ENCODE data around the gene DENND5B.
"Not testable (repeated sequence)": the region's sequence is repeated elsewhere in the genome, so short reads cannot be mapped to it uniquely, and the experiment has no call there.

Gene DENND5B

DNA sequence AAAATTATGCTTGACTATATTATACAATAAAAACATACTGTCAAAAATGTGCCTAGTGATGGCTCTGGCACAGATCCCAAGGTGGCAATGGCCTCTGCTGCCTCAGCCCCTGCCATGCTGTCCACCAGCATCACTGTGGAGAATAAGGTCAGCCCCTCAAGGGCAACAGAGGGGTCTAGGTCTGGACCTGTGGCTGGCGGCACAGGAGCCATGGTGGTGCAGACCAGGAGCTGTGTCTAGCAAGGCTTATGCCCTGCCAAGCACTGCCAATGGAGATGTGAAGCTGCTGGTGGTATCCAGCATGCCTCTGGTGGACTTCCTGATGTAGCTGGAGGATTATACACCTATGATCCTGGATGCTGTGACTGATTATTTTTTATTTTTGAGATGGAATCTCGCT, 125.9 kb downstream of the DENND5B start:
- no peak for DNase-seq

GRCh38 chr12:31460024-31460423, 130.9 kb downstream of the DENND5B start:
- no peak for DNase-seq

- no peak for DNase-seq
Observed at GRCh38 chr12:31456562-31456961, 134.4 kb downstream of the DENND5B start.

DNA sequence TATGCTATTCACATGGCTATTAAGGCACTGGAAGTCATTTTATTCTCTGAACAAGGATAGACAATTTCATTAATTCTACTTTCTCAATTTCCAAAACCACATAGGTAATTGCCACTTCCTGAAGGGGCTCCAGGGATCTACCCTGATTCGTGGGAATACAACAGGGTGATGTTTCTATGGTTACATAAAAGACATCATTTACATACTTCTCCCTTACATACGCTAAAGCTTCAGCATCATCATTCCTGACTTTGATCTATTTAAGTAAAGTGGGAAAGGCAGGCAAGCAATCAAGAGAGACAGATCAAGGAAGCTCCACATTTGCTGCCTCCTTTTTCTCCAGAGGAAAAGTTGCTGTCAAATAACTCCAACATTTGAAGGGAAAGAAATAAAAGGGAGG, 146.2 kb downstream of the DENND5B start:
- DNase-seq = no peak

- no peak for DNase-seq
Observed at GRCh38 chr12:31440586-31440985, 150.3 kb downstream of the DENND5B start.

GRCh38 chr12:31440134-31440533, 150.8 kb downstream of the DENND5B start:
- no peak for DNase-seq

GRCh38 chr12:31431721-31432240, 159.2 kb downstream of the DENND5B start:
- DNase-seq = no peak

GRCh38 chr12:31423405-31423804, 167.5 kb downstream of the DENND5B start:
- DNase-seq = no peak

DNA sequence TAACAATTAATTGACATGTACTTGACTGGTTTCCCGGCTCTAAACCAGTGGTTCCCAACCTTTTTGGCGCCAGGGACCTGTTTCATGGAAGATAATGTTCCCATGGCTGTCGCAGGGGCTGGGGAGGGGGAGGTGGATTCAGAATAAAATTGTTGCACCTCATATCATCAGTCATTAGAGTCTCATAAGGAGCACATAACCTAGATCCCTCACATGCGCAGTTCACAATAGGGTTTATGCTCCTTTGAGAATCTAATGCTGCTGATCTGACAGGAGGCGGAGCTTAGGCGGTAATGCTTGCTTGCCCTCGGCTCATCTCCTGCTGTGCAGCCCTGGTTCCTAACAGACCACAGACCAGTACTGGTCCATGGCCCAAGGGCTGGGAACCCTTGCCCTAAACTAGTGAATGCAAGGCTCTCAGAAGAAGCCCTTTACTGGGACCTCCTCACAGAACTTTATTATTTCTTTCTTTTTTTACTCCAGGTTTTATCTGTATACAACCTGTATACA, 178.6 kb downstream of the DENND5B start:
- no peak for DNase-seq

GRCh38 chr12:31408763-31409162, 182.2 kb downstream of the DENND5B start:
- no peak for DNase-seq

- no peak for DNase-seq
Observed at GRCh38 chr12:31407562-31407961, 183.4 kb downstream of the DENND5B start.

DNA sequence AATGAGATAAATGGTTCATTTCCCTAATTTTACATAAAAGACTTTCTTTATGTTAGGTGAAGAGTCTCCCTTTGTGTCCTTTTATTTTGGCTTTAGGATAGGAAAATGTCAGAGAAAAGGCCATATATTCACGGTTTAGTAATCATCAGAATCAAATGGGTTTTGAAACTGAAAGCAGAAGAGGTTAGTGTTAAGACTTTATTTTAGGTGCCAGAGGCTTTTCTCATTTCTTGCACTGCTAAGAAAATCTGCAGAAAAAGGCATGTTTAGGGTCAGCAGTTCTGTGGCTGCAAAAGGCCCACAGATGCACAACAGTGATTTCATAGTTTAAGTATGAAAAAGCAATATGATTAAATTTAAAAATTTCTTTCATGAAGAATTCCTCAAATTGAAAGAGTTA, 184.6 kb downstream of the DENND5B start:
- DNase-seq = peak in 1 of 3 donors; percentile 4

GRCh38 chr12:31405021-31405420, 185.9 kb downstream of the DENND5B start:
- no peak for DNase-seq

DNA sequence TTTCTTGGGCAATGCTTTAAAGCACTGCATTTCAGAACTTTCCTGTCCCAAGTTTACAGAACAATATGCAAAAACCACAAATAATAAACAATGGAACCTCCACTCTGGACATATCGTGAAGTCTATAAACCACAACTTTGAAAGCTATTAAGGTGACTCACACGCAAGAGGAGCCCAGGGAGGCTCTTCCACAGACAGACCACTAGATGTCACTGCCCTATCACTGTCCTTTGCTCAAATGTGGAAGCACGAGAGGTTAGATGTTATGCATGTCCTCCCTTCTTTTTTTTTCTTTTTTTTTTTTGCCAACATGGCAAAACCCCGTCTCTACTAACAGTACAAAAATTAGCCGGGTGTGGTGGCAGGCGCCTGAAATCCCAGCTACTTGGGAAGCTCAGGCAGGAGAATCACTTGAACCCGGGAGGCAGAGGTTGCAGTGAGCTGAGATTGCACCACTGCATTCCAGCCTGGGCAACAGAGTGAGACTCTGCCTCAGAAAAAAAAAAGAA, 187.8 kb downstream of the DENND5B start:
- peak; percentile 79 to 89 (median 88) for DNase-seq

DNA sequence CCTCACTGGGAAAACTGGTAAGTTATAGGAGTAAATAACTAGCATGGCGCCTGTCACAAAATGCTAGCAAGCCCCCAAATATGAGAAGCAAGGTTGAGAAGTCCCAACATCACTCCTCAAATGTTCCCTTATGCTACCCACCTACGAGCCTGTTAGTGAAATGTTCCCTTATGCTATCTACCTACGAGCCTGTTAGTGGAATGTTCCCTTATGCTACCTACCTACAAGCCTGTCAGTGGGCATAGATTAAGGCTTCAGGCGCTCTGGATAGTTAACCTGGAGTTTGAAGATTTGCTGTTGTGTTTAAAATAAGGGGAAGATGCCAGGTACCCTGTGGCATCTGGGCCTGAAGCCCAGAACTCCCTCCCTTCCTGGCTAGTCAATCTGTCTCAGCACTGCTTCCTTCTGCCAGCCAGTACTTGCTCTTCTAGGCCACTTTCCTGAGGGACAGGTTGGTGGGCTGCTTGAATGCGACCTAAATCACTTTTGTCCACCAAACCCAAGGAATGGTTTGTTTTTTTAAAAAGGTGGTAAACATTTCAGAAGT, 197.9 kb downstream of the DENND5B start:
- DNase-seq = peak in 1 of 3 donors; percentile 11

- DNase-seq = no peak
Observed at GRCh38 chr12:31390991-31391390, 199.9 kb downstream of the DENND5B start.

DNA sequence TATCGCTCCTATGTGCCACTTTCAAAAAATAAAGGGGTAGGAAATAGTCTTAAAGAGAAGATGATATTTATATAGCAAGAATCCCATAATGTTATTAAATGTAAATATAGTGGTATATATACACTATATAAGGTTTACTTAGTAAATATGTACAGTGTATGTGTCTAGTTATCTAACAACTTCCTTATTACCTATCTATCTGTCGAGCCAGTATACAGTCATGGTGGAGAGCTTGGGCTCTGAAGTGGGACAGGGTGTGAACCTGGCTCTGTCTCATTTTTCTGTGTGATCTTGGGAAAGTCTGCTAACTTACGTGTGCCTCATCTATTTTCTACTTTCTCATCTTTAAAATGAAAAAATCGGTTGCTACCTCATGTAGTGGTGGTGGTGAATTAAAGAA, 202.2 kb downstream of the DENND5B start:
- DNase-seq = no peak

GRCh38 chr12:31387466-31387865, 203.5 kb downstream of the DENND5B start:
- no peak for DNase-seq

DNA sequence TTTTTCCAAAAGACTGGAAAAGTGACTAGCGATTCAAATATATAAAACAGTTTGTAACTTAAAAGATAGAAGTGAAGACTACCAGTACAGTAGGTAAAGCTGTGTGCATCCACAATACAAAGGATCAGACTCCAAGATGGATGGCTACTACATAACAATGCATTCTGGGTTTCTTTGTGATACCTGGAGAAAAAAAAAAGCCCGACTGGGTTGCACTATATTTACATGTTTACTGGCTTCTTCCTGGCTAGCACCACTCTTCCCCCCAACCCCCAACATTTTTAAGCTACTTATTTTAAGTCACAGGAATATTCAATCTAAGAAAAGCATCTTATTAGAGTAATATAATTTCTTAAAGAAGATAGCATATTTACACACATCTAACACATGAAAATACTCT, 203.9 kb downstream of the DENND5B start:
- DNase-seq = peak in 1 of 3 donors; percentile 14

- peak in 1 of 3 donors; percentile 10 for DNase-seq
Observed at GRCh38 chr12:31386364-31386777, 204.6 kb downstream of the DENND5B start.

- DNase-seq = not testable (repeated sequence)
Observed at GRCh38 chr12:31377210-31377609, 213.7 kb downstream of the DENND5B start.

DNA sequence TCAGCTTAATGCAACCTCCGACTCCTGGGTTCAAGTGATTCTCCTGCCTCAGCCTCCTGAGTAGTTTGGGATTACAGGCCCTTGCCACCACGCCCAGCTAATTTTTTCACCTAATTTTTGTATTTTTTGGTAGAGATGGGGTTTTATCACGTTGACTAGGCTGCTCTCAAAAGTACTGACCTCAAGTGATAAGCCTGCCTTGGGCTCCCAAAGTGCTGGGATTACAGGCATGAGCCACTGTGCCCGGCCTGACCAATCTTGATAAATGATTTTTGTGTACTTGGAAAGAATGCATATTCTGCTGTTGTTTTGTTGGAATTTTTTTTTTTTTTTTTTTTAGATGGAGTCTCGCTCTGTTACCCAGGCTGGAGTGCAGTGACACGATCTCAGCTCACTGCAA, 215.5 kb downstream of the DENND5B start:
- DNase-seq = not testable (repeated sequence)

GRCh38 chr12:31371256-31371620, 219.7 kb downstream of the DENND5B start:
- no peak for DNase-seq

GRCh38 chr12:31370531-31371255, 220.2 kb downstream of the DENND5B start:
- peak; percentile 27 to 45 (median 43) for DNase-seq
